H1 (cell line): Measurements from ENCODE around the gene IFNG. TPM values are rescaled to one million over a fixed set of nuclear protein-coding genes. Genes with fewer than 3 reads are reported as not detected.

Experiments used
- CTCF ChIA-PET: fragments of 300-600 bp; sonication (Branson Sonifier 250); formaldehyde crosslinking; loops from one replicate; lab custom pipeline; 2021; ENCODE audit not compliant: partially characterized antibody; lab: Charles Lee
- POLR2A ChIA-PET: fragments of 300-600 bp; sonication (Branson Sonifier 250); formaldehyde crosslinking; loops from one replicate; lab custom pipeline; 2021; ENCODE audit warnings: inconsistent platforms; ENCODE audit not compliant: partially characterized antibody; lab: Charles Lee
- DNase-seq, 2 experiments: peaks; one replicate each; pipeline versions ENCODE4 v3.0.0 to v3.0.0-alpha.2; 2010 to 2022; ENCODE audit warnings: low spot score in 2 of 2, low read depth in 1 of 2, mixed read lengths in 1 of 2
- FAIRE-seq: peaks from 2 replicates; lab custom pipeline; 2011; peaks lifted over from hg19 to GRCh38; lab: Jason Lieb, UNC
- H2AFZ ChIP-seq: 2 replicates; pipeline ENCODE4 v1.8.1; 2012; ENCODE audit warnings: low read length, inconsistent platforms
- H2AK5ac ChIP-seq: 2 replicates; pipeline ENCODE4 v1.6.1; 2013; ENCODE audit warnings: low read depth, low read length
- H2BK120ac ChIP-seq: replicated peaks from 2 replicates; pipeline ENCODE3; 2013; ENCODE audit warnings: low read depth, low read length, inconsistent platforms
- H2BK12ac ChIP-seq: 2 replicates; pipeline ENCODE4 v1.6.1; 2013; ENCODE audit warnings: low read depth, low read length
- H2BK15ac ChIP-seq: 2 replicates; pipeline ENCODE4 v1.6.1; 2013; ENCODE audit warnings: low read length
- H2BK20ac ChIP-seq: 2 replicates; pipeline ENCODE4 v1.6.1; 2013; ENCODE audit warnings: low read length
- H2BK5ac ChIP-seq: 2 replicates; pipeline ENCODE4 v1.6.1; 2013; ENCODE audit warnings: low read depth, low read length
- H3K14ac ChIP-seq: 2 replicates; pipeline ENCODE4 v1.6.1; 2013; ENCODE audit warnings: inconsistent platforms; ENCODE audit not compliant: insufficient read length
- H3K18ac ChIP-seq: 2 replicates; pipeline ENCODE4 v1.6.1; 2013; ENCODE audit warnings: low read length; ENCODE audit errors: extremely low read depth
- H3K23ac ChIP-seq: 2 replicates; pipeline ENCODE4 v1.6.1; 2013; ENCODE audit warnings: inconsistent platforms; ENCODE audit not compliant: insufficient read length
- H3K23me2 ChIP-seq: 2 replicates; pipeline ENCODE4 v1.6.1; 2013; ENCODE audit warnings: low read depth, low read length
- H3K27ac ChIP-seq: 2 replicates; pipeline ENCODE4 v1.6.1; 2011; ENCODE audit warnings: low read depth, low read length, inconsistent platforms
- H3K27me3 ChIP-seq, 4 experiments: replicated peaks in 1 of 4; 1 replicate in 1 of 4; 2 replicates in 3 of 4; pipeline versions ENCODE4 v1.6.1 to v1.8.1; 2011 to 2013; ENCODE audit warnings: low read length in 3 of 4, mild to moderate bottlenecking in 3 of 4, inconsistent platforms in 2 of 4, mixed read lengths in 2 of 4, moderate library complexity in 1 of 4; ENCODE audit not compliant: control insufficient read depth in 3 of 4, insufficient read depth in 3 of 4; ENCODE audit errors: extremely low read depth in 1 of 4
- H3K36me3 ChIP-seq, 4 experiments: 2 replicates each; pipeline versions ENCODE4 v1.6.1 to v1.8.1; 2011 to 2013; ENCODE audit warnings: mild to moderate bottlenecking in 4 of 4, low read length in 3 of 4, moderate library complexity in 2 of 4, control low read depth in 1 of 4, inconsistent platforms in 1 of 4; ENCODE audit not compliant: insufficient read depth in 4 of 4, control insufficient read depth in 2 of 4
- H3K4ac ChIP-seq: replicated peaks from 2 replicates; pipeline ENCODE3; 2013; ENCODE audit warnings: low read length, low read depth, mixed read lengths, inconsistent platforms; ENCODE audit not compliant: insufficient read length
- H3K4me1 ChIP-seq, 4 experiments: replicated peaks in 1 of 4; 1 replicate in 1 of 4; 2 replicates in 3 of 4; pipeline versions ENCODE4 v1.6.1 to v1.8.1; 2011 to 2013; ENCODE audit warnings: low read length in 3 of 4, inconsistent platforms in 2 of 4, mixed read lengths in 1 of 4; ENCODE audit not compliant: insufficient read depth in 4 of 4, control insufficient read depth in 3 of 4
- H3K4me2 ChIP-seq, 2 experiments: 2 replicates each; pipeline versions ENCODE4 v1.6.1 to v1.8.1; 2011 to 2013; ENCODE audit warnings: low read depth in 2 of 2, low read length in 2 of 2, control low read depth in 1 of 2, inconsistent platforms in 1 of 2, mild to moderate bottlenecking in 1 of 2; ENCODE audit not compliant: insufficient read depth in 1 of 2
- H3K4me3 ChIP-seq, 4 experiments: fragments of 200-600, 300-600 bp in 1 of 4; sonication (generic), shearing (Covaris generic), sonication (Bioruptor Twin) in 1 of 4; 2 replicates each; pipeline versions ENCODE4 v1.5.1 to v1.8.1; 2011 to 2016; ENCODE audit warnings: low read length in 4 of 4, low read depth in 3 of 4, control low read depth in 2 of 4, inconsistent platforms in 2 of 4, mild to moderate bottlenecking in 2 of 4, mixed read lengths in 1 of 4, moderate library complexity in 1 of 4; ENCODE audit not compliant: insufficient read depth in 2 of 4; ENCODE audit errors: extremely low read depth in 1 of 4
- H3K56ac ChIP-seq: replicated peaks from 2 replicates; pipeline ENCODE3; 2013; ENCODE audit warnings: low read depth, mild to moderate bottlenecking, mixed read lengths, low read length, inconsistent platforms; ENCODE audit not compliant: insufficient read length
- H3K79me1 ChIP-seq: 2 replicates; pipeline ENCODE4 v1.6.1; 2013; ENCODE audit warnings: low read depth, low read length, control low read depth
- H3K79me2 ChIP-seq, 2 experiments: 2 replicates each; pipeline versions ENCODE4 v1.6.1 to v1.8.1; 2012 to 2013; ENCODE audit warnings: low read length in 2 of 2, mild to moderate bottlenecking in 2 of 2, inconsistent platforms in 1 of 2; ENCODE audit not compliant: insufficient read depth in 2 of 2, control insufficient read depth in 1 of 2
- H3K9ac ChIP-seq, 4 experiments: replicated peaks in 1 of 4; 1 replicate in 1 of 4; 2 replicates in 3 of 4; pipeline versions ENCODE4 v1.6.1 to v1.8.1; 2011 to 2013; ENCODE audit warnings: low read depth in 3 of 4, low read length in 3 of 4, control low read depth in 2 of 4, mild to moderate bottlenecking in 2 of 4, moderate library complexity in 2 of 4, inconsistent platforms in 1 of 4; ENCODE audit errors: extremely low read depth in 1 of 4
- H3K9me3 ChIP-seq, 2 experiments: 2 replicates each; pipeline versions ENCODE4 v1.6.1 to v1.8.1; 2012 to 2013; ENCODE audit warnings: mild to moderate bottlenecking in 2 of 2, moderate library complexity in 2 of 2, control low read depth in 1 of 2, inconsistent platforms in 1 of 2, low read depth in 1 of 2, low read length in 1 of 2, mixed read lengths in 1 of 2; ENCODE audit not compliant: insufficient read depth in 2 of 2
- H4K20me1 ChIP-seq, 2 experiments: replicated peaks in 1 of 2; 2 replicates each; pipeline versions ENCODE3 to v1.8.1; 2011 to 2013; ENCODE audit warnings: inconsistent platforms in 2 of 2, low read length in 2 of 2, mild to moderate bottlenecking in 1 of 2; ENCODE audit not compliant: insufficient read depth in 2 of 2, control insufficient read depth in 1 of 2
- H4K5ac ChIP-seq: 2 replicates; pipeline ENCODE4 v1.6.1; 2013; ENCODE audit warnings: low read length, low read depth, mixed read lengths, inconsistent platforms; ENCODE audit not compliant: insufficient read length
- H4K8ac ChIP-seq: 2 replicates; pipeline ENCODE4 v1.8.0; 2013; ENCODE audit warnings: mild to moderate bottlenecking, moderate library complexity, low read length, inconsistent platforms; ENCODE audit not compliant: insufficient read depth; ENCODE audit errors: extremely low read depth
- H4K91ac ChIP-seq: replicated peaks from 2 replicates; pipeline ENCODE3; 2013; ENCODE audit warnings: low read length, mixed read lengths, inconsistent platforms; ENCODE audit not compliant: insufficient read length
- EGR1 ChIP-seq: IDR thresholded peaks from 2 replicates; pipeline ENCODE4 v1.6.1; 2011; ENCODE audit warnings: low read depth, low read length, borderline replicate concordance
- HDAC6 ChIP-seq: IDR thresholded peaks from one replicate; pipeline ENCODE4 v1.7.1; 2012; ENCODE audit warnings: low read depth, mild to moderate bottlenecking, inconsistent platforms, low read length, moderate library complexity
- NRF1 ChIP-seq: IDR thresholded peaks from 2 replicates; pipeline ENCODE4 v1.6.1; 2011; ENCODE audit warnings: mild to moderate bottlenecking, low read depth, low read length, improper control_type of control experiment
- RAD21 ChIP-seq, 2 experiments: IDR thresholded peaks in 1 of 2; conservative IDR thresholded peaks in 1 of 2; 2 replicates each; pipeline ENCODE4 v1.6.1; 2011; ENCODE audit warnings: low read depth in 2 of 2, low read length in 2 of 2, improper control_type of control experiment in 1 of 2, inconsistent platforms in 1 of 2, mild to moderate bottlenecking in 1 of 2, moderate library complexity in 1 of 2
- WGBS, 2 experiments: shearing (Covaris generic) in 1 of 2; methylation state at CpG; one replicate each; pipeline versions ENCODE4 v1.1.6 to v1.1.7; 2013 to 2015; ENCODE audit warnings: low lambda C conversion rate in 2 of 2, mixed read lengths in 2 of 2, inconsistent platforms in 1 of 2, low coverage in 1 of 2, missing lambda C conversion rate in 1 of 2; ENCODE audit not compliant: insufficient replicate concordance in 2 of 2, insufficient coverage in 1 of 2, insufficient read length in 1 of 2; ENCODE audit errors: extremely low coverage in 1 of 2, missing lambda C conversion rate in 1 of 2; 5-methylcytosine and 5-hydroxymethylcytosine counted together
- polyA plus RNA-seq, 7 experiments: library from polyadenylated mRNA; depleted of rRNA in 3 of 7; stranded (reverse) in 5 of 7; unstranded in 2 of 7; fragments of >200 nt in 5 of 7; fragments of 200-250 nt in 2 of 7; gene quantifications; 1 replicate in 5 of 7; 2 replicates in 1 of 7; 4 replicates in 1 of 7; pipeline versions ENCODE4 v1.2.1 to v1.2.3, GENCODE V29; 2011 to 2013; ENCODE audit warnings: missing spikeins in 2 of 7, mixed read lengths in 2 of 7
- total RNA-seq: library from RNA; stranded (reverse); fragmentation: NEBNext Ultra II Directional; extraction: Animal tissue kit (Norgen Biotek cat#: 25700); gene quantifications from 2 replicates; pipeline ENCODE4 v1.2.1, GENCODE V29; 2021

The IFNG gene
- total and polyA plus RNA-seq, 2 of the 8 experiments (the other 6 are each of a cell fraction or from before 2014, with no cell fraction given): not detected

- no peak overlapping the region for H3K4me3 ChIP-seq
- 92% methylated on average over 3 of the region's 3 CpGs; no CpG with 5 or more reads in 1 of the 2 experiments for WGBS, 2 experiments
- H2AFZ ChIP-seq: no peak overlapping the region
- no peaks in the 10 kb centered on the region for H3K27me3 ChIP-seq
- no peaks in the 10 kb centered on the region for H3K79me1 ChIP-seq
- H3K23ac ChIP-seq: no peak overlapping the region
- no peak overlapping the region for H2BK5ac ChIP-seq
- no peak overlapping the region for H2BK120ac ChIP-seq
- H3K56ac ChIP-seq: no peak overlapping the region
- ChIA-PET CTCF (interaction anchor here (0.7 to 6.4 kb wide), 4 partner anchors 21 to 781 kb away, joined by 3 to 27 read pairs (median 3); partner anchors contain the start of gene IFNG), POLR2A (no interaction called here)
- H3K23me2 ChIP-seq: no peaks in the 10 kb centered on the region
- H2BK12ac ChIP-seq: no peak overlapping the region
- no peak overlapping the region for H2BK20ac ChIP-seq
- H3K36me3 ChIP-seq: no peaks in the 10 kb centered on the region
- H3K79me2 ChIP-seq: no peaks in the 10 kb centered on the region
- DNase-seq (no peak), FAIRE-seq (no peak)
- no peak overlapping the region for H3K18ac ChIP-seq
- no peak overlapping the region for H3K14ac ChIP-seq
- no peak overlapping the region for H4K8ac ChIP-seq
- no peak overlapping the region for H4K5ac ChIP-seq
- H2AK5ac ChIP-seq: no peak overlapping the region
- no peak overlapping the region for H3K4me2 ChIP-seq
- H3K9me3 ChIP-seq: peaks cover 0 to 3% of the 10 kb centered on the region in 2 experiments; a peak in 1 of 4 replicates
- no peak overlapping the region for H3K4ac ChIP-seq
- no peaks in the 10 kb centered on the region for H4K20me1 ChIP-seq
- H4K91ac ChIP-seq: no peak overlapping the region
- H3K9ac ChIP-seq: no peak overlapping the region
- no peak overlapping the region for H2BK15ac ChIP-seq
- TF ChIP-seq NRF1: no peak
- TF ChIP-seq RAD21 (IDR thresholded peaks at IDR 0.05 in 1 of 2, conservative IDR thresholded peaks at IDR 0.05 in 1 of 2; ENCODE audit: low read depth in 2 of 2, low read length in 2 of 2): no peak
- TF ChIP-seq EGR1: no peak
- no peak for TF ChIP-seq HDAC6
- H3K27ac ChIP-seq: no peak overlapping the region
- H3K4me1 ChIP-seq: peaks cover 0 to 4% (median 0%) of the 10 kb centered on the region in 4 experiments; a peak in 4 of 7 replicates
These were observed 24.0 kb downstream of the IFNG start for GRCh38 chr12:68135520-68135919.
